Endothelial cell of umbilical vein (primary cell): Measurements from ENCODE around the gene ARID2. TPM values are rescaled to one million over a fixed set of nuclear protein-coding genes. Genes with fewer than 3 reads are reported as not detected.

Experiments used
- BruUV-seq: library from RNA; stranded (reverse); fragments of 400-500 nt; replicated peaks from 2 replicates; lab custom pipeline; 2021; lab: Mats Ljungman, UMichigan
- CTCF ChIA-PET: fragments of 300-600, 350-600 bp; sonication (Branson Sonifier 250); formaldehyde crosslinking; loops from one replicate; lab custom pipeline; 2021; ENCODE audit warnings: antibody characterized with exemption, inconsistent platforms; lab: Charles Lee
- POLR2A ChIA-PET: fragments of 300-600, 350-600 bp; sonication (Branson Sonifier 250); formaldehyde crosslinking; loops from one replicate; lab custom pipeline; 2021; ENCODE audit warnings: antibody characterized with exemption, inconsistent platforms; lab: Charles Lee
- DNase-seq: peaks from one replicate; pipeline ENCODE4 v3.0.0-alpha.2; 2011; ENCODE audit warnings: low read depth, low spot score
- FAIRE-seq: peaks from 2 replicates; lab custom pipeline; 2011; peaks lifted over from hg19 to GRCh38; lab: Jason Lieb, UNC
- H2AFZ ChIP-seq: 2 replicates; pipeline ENCODE4 v1.6.0; 2012; ENCODE audit warnings: low read depth, low read length, control low read depth, inconsistent platforms
- H3K27ac ChIP-seq: 2 replicates; pipeline ENCODE4 v1.5.1; 2011; ENCODE audit warnings: low read depth, mild to moderate bottlenecking, control low read depth, low read length, moderate library complexity; ENCODE audit not compliant: insufficient read depth
- H3K27me3 ChIP-seq, 2 experiments: 2 replicates each; pipeline versions ENCODE4 v1.6.0 to v1.6.1; 2011; ENCODE audit warnings: low read length in 2 of 2, mixed read lengths in 1 of 2; ENCODE audit not compliant: control insufficient read depth in 2 of 2, insufficient read depth in 2 of 2
- H3K36me3 ChIP-seq, 2 experiments: 2 replicates in 1 of 2; 3 replicates in 1 of 2; pipeline ENCODE4 v1.5.1; 2011; ENCODE audit warnings: low read length in 2 of 2, mild to moderate bottlenecking in 1 of 2, moderate library complexity in 1 of 2; ENCODE audit not compliant: control insufficient read depth in 2 of 2, insufficient read depth in 2 of 2; ENCODE audit errors: extremely low read depth in 1 of 2
- H3K4me1 ChIP-seq: 3 replicates; pipeline ENCODE4 v1.5.1; 2011; ENCODE audit warnings: mild to moderate bottlenecking, low read length; ENCODE audit not compliant: control insufficient read depth, insufficient read depth; ENCODE audit errors: extremely low read depth
- H3K4me2 ChIP-seq: 2 replicates; pipeline ENCODE4 v1.6.1; 2011; ENCODE audit warnings: low read length, control low read depth, mixed read lengths; ENCODE audit not compliant: insufficient read depth
- H3K4me3 ChIP-seq, 3 experiments: fragments of 200-600 bp in 1 of 3; sonication (generic), shearing (Covaris generic) in 1 of 3; replicated peaks in 1 of 3; 2 replicates each; pipeline ENCODE4 v1.5.1; 2011 to 2016; ENCODE audit warnings: control low read depth in 3 of 3, low read length in 3 of 3, mild to moderate bottlenecking in 2 of 3, inconsistent platforms in 1 of 3, low read depth in 1 of 3, moderate library complexity in 1 of 3; ENCODE audit not compliant: insufficient read depth in 1 of 3
- H3K79me2 ChIP-seq: 2 replicates; pipeline ENCODE4 v1.6.0; 2012; ENCODE audit warnings: low read length, inconsistent platforms; ENCODE audit not compliant: control insufficient read depth, insufficient read depth
- H3K9ac ChIP-seq: replicated peaks from 2 replicates; pipeline ENCODE3; 2011; ENCODE audit warnings: low read length, control low read depth; ENCODE audit not compliant: insufficient read depth; ENCODE audit errors: extremely low read depth
- H3K9me1 ChIP-seq: replicated peaks from 3 replicates; pipeline ENCODE4 v1.6.0; 2011; ENCODE audit warnings: mild to moderate bottlenecking, low read length; ENCODE audit not compliant: control insufficient read depth, insufficient read depth; ENCODE audit errors: extremely low read depth
- H3K9me3 ChIP-seq: replicated peaks from 2 replicates; pipeline ENCODE4 v1.5.1; 2012; ENCODE audit warnings: low read length, inconsistent platforms; ENCODE audit not compliant: control insufficient read depth, insufficient read depth
- H4K20me1 ChIP-seq: replicated peaks from 2 replicates; pipeline ENCODE3; 2011; ENCODE audit warnings: mild to moderate bottlenecking, low read length; ENCODE audit not compliant: control insufficient read depth, insufficient read depth; ENCODE audit errors: extremely low read depth
- CTCF ChIP-seq, 2 donors: IDR thresholded peaks; 1 replicate in 1 of 2; 2 replicates in 1 of 2; pipeline ENCODE4 v1.5.1; 2011; ENCODE audit warnings: low read length in 2 of 2, mild to moderate bottlenecking in 2 of 2, moderate library complexity in 2 of 2, control low read depth in 1 of 2, inconsistent platforms in 1 of 2, low read depth in 1 of 2; ENCODE audit not compliant: insufficient read depth in 1 of 2; ENCODE audit errors: extremely low read depth in 1 of 2
- EZH2 ChIP-seq: IDR thresholded peaks from 2 replicates; pipeline ENCODE4 v1.6.1; 2012; ENCODE audit warnings: borderline replicate concordance, low read depth, mild to moderate bottlenecking, moderate library complexity, low read length, inconsistent platforms; ENCODE audit not compliant: severe bottlenecking
- FOS ChIP-seq: IDR thresholded peaks from 2 replicates; pipeline ENCODE4 v1.6.1; 2011; ENCODE audit warnings: mild to moderate bottlenecking, low read length, moderate library complexity, borderline replicate concordance; ENCODE audit not compliant: insufficient read depth
- MAX ChIP-seq: IDR thresholded peaks from 2 replicates; pipeline ENCODE4 v1.6.1; 2011; ENCODE audit not compliant: insufficient read depth, insufficient read length
- MYC ChIP-seq: IDR thresholded peaks from one replicate; pipeline ENCODE4 v1.6.1; 2011; ENCODE audit warnings: mild to moderate bottlenecking, low read depth, low read length
- POLR2A ChIP-seq: IDR thresholded peaks from 2 replicates; pipeline ENCODE4 v1.6.1; 2012; ENCODE audit warnings: low read depth, mild to moderate bottlenecking, control low read depth, low read length
- dilution Hi-C: fragments of 300-500 bp; cut with MboI; formaldehyde crosslinking; loops from one replicate; pipeline ENCODE4 v1.15.0; 2019; ENCODE audit warnings: low sequenced_read_pairs; ENCODE audit not compliant: extremely low pct_ligation_motif_present
- intact Hi-C: fragments of 100-400 bp; cut with micrococcal nuclease; formaldehyde crosslinking; loops from one replicate; pipeline ENCODE4 v1.10.0; 2022
- polyA plus RNA-seq, 4 experiments: library from polyadenylated mRNA; depleted of rRNA in 3 of 4; stranded (reverse) in 3 of 4; unstranded in 1 of 4; fragments of >200 nt; gene quantifications; 2 replicates each; pipeline versions ENCODE4 v1.2.1 to v1.2.3, GENCODE V29; 2011 to 2012; ENCODE audit warnings: missing spikeins in 1 of 4
- total RNA-seq: library from RNA; stranded (reverse); gene quantifications from 2 replicates; pipeline ENCODE4 v1.2.3, GENCODE V29; 2021

The ARID2 gene
- total and polyA plus RNA-seq, 2 donors (not counting 3 experiments of a cell fraction or from before 2014, with no cell fraction given): 10.8 to 26.7 TPM

- Histone ChIP-seq H3K79me2 (no peaks in the 10 kb centered on the region), H3K9me1 (no peaks in the 10 kb centered on the region), H3K4me3 (no peak overlapping the region), H3K27ac (no peak overlapping the region), H4K20me1 (no peaks in the 10 kb centered on the region), H3K4me2 (no peak overlapping the region), H3K36me3 (peaks cover 4 to 18% of the 10 kb centered on the region in 2 experiments), H3K27me3 (no peaks in the 10 kb centered on the region), H2AFZ (no peak overlapping the region), H3K9me3 (no peaks in the 10 kb centered on the region), H3K9ac (no peak overlapping the region), H3K4me1 (no peaks in the 10 kb centered on the region)
- intact Hi-C loops: loop anchor here (5.0 kb wide), 1 partner anchor 131 kb away; no protein-coding TSS in a partner anchor
- peak; percentile 7 to 10 for TF ChIP-seq CTCF (IDR thresholded peaks at IDR 0.05; ENCODE audit: extremely low read depth in 1 of 2, insufficient read depth in 1 of 2, low read depth in 1 of 2, low read length in 2 of 2)
- TF ChIP-seq MAX: no peak
- FAIRE-seq (no peak), DNase-seq (no peak)
- ChIA-PET POLR2A (no interaction called here), CTCF (interaction anchor here (1.0 to 2.4 kb wide), 2 partner anchors 131 to 349 kb away, joined by 4 to 8 read pairs; no protein-coding TSS in a partner anchor)
- BruUV-seq: no TSS peak
- dilution Hi-C loops: no loop called here
Observed at GRCh38 chr12:45893240-45893639, 163.7 kb downstream of the ARID2 start.

- Histone ChIP-seq H3K4me1 (no peaks in the 10 kb centered on the region), H3K4me2 (no peak overlapping the region), H2AFZ (no peak overlapping the region), H3K4me3 (no peak overlapping the region), H3K9ac (no peak overlapping the region), H3K27me3 (no peaks in the 10 kb centered on the region), H3K36me3 (peaks cover 4 to 18% of the 10 kb centered on the region in 2 experiments), H3K9me3 (no peaks in the 10 kb centered on the region), H4K20me1 (no peaks in the 10 kb centered on the region), H3K9me1 (no peaks in the 10 kb centered on the region), H3K27ac (no peak overlapping the region), H3K79me2 (no peaks in the 10 kb centered on the region)
- dilution Hi-C loops: no loop called here
- no peak for FAIRE-seq
- no peak for TF ChIP-seq MYC
- no peak for TF ChIP-seq POLR2A
- TF ChIP-seq FOS: no peak
- no peak for TF ChIP-seq EZH2
- intact Hi-C loops: no loop called here
- ChIA-PET CTCF (interaction anchor here (1.3 to 1.6 kb wide), 2 partner anchors 9 to 352 kb away, joined by 3 to 6 read pairs; no protein-coding TSS in a partner anchor), POLR2A (no interaction called here)
- BruUV-seq: no TSS peak
- no peak for DNase-seq
Observed at GRCh38 chr12:45895961-45896360, 166.5 kb downstream of the ARID2 start.
